OCI-LY1 (cell line): Measurements from ENCODE around the gene CTF1.

ENCODE experiments used
- H2AFZ ChIP-seq: fragments of 200-600 bp; sonication (generic), shearing (Covaris generic); 2 replicates; pipeline ENCODE4 v1.6.0; 2014; ENCODE audit warnings: antibody characterized with exemption, mild to moderate bottlenecking, low read length
- H3F3A ChIP-seq: fragments of 200-600 bp; sonication (generic), shearing (Covaris generic); 2 replicates; pipeline ENCODE4 v1.6.0; 2014; ENCODE audit warnings: mild to moderate bottlenecking, antibody characterized with exemption, low read length, moderate library complexity; ENCODE audit not compliant: insufficient read depth
- H3K27ac ChIP-seq: fragments of 200-600 bp; sonication (generic); 2 replicates; pipeline ENCODE4 v1.5.1; 2014; ENCODE audit warnings: low read length, mixed run types, mild to moderate bottlenecking, low read depth; ENCODE audit not compliant: poor library complexity, severe bottlenecking
- H3K27me3 ChIP-seq: fragments of 200-600 bp; sonication (generic); 2 replicates; pipeline ENCODE4 v1.6.0; 2014; ENCODE audit warnings: antibody characterized with exemption, mild to moderate bottlenecking, low read length, moderate library complexity; ENCODE audit not compliant: insufficient read depth
- H3K36me3 ChIP-seq: fragments of 200-600 bp; sonication (generic); 2 replicates; pipeline ENCODE4 v1.6.1; 2014; ENCODE audit warnings: mild to moderate bottlenecking, antibody characterized with exemption, low read length, moderate library complexity, mixed read lengths; ENCODE audit not compliant: insufficient read depth
- H3K4me1 ChIP-seq: fragments of 200-600 bp; sonication (generic); 2 replicates; pipeline ENCODE4 v1.5.1; 2014; ENCODE audit warnings: mild to moderate bottlenecking, low read length, moderate library complexity; ENCODE audit not compliant: insufficient read depth, severe bottlenecking
- H3K4me2 ChIP-seq: fragments of 200-600 bp; sonication (generic), shearing (Covaris generic); 2 replicates; pipeline ENCODE4 v1.6.1; 2014; ENCODE audit warnings: low read length
- H3K4me3 ChIP-seq: fragments of 200-600 bp; sonication (generic); 2 replicates; pipeline ENCODE4 v1.5.1; 2014; ENCODE audit warnings: low read length, low read depth, mild to moderate bottlenecking, mixed read lengths; ENCODE audit not compliant: poor library complexity, severe bottlenecking
- H3K79me2 ChIP-seq: fragments of 200-600 bp; shearing (Covaris generic); 2 replicates; pipeline ENCODE4 v1.6.1; 2016; ENCODE audit warnings: mixed run types, low read length, mixed read lengths; ENCODE audit not compliant: insufficient read depth
- H3K9ac ChIP-seq: fragments of 200-600 bp; sonication (generic), shearing (Covaris generic); 2 replicates; pipeline ENCODE4 v1.6.1; 2014; ENCODE audit warnings: mild to moderate bottlenecking, low read length, mixed read lengths
- H3K9me2 ChIP-seq: fragments of 200-600 bp; sonication (generic), shearing (Covaris generic); 2 replicates; pipeline ENCODE4 v1.6.1; 2014; ENCODE audit warnings: low read depth, mild to moderate bottlenecking, low read length, mixed read lengths
- H3K9me3 ChIP-seq: fragments of 200-600 bp; shearing (Covaris generic); 2 replicates; pipeline ENCODE4 v1.6.1; 2014; ENCODE audit warnings: low read length, mixed read lengths
- H4K20me1 ChIP-seq: fragments of 200-600 bp; sonication (generic), shearing (Covaris generic); 2 replicates; pipeline ENCODE4 v1.6.0; 2016; ENCODE audit warnings: mild to moderate bottlenecking, low read length; ENCODE audit not compliant: insufficient read depth
- EZH2 ChIP-seq: fragments of 200-600 bp; sonication (generic), shearing (Covaris generic); IDR thresholded peaks from 2 replicates; pipeline ENCODE4 v1.8.0; 2017; ENCODE audit warnings: borderline replicate concordance, mixed run types, mild to moderate bottlenecking, antibody characterized with exemption, low read length, moderate library complexity, mixed read lengths
- TF ChIP-seq, protein P1 (sequence below): fragments of 200-600 bp; sonication (generic), shearing (Covaris generic); IDR thresholded peaks from 2 replicates; pipeline ENCODE4 v1.5.1; 2017; ENCODE audit warnings: mild to moderate bottlenecking, antibody characterized with exemption, low read length, moderate library complexity, mixed read lengths

CTF1 gene

DNA sequence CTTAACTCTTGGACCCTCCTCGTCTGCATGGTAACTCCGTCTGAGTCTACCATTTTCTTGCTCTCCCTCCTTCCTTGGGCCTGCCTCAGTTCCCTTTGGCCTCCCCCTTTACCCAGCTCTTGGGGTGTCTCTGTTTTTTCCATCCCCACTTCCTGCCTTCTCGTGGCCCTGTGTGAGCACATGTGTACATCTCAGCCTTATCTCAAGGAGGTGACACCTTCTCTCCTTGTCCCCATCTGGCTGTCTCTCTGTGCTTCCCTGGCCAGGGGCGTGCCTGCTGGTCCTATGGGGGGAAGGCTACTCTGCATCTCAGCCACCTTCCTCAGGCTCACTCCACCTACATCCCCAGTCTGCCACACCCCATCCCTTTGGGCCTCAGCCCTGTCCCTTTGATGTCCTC lies 6.6 kb downstream of the CTF1 start:
- no peak overlapping the region for H2AFZ ChIP-seq
- TF ChIP-seq, protein P1, sequence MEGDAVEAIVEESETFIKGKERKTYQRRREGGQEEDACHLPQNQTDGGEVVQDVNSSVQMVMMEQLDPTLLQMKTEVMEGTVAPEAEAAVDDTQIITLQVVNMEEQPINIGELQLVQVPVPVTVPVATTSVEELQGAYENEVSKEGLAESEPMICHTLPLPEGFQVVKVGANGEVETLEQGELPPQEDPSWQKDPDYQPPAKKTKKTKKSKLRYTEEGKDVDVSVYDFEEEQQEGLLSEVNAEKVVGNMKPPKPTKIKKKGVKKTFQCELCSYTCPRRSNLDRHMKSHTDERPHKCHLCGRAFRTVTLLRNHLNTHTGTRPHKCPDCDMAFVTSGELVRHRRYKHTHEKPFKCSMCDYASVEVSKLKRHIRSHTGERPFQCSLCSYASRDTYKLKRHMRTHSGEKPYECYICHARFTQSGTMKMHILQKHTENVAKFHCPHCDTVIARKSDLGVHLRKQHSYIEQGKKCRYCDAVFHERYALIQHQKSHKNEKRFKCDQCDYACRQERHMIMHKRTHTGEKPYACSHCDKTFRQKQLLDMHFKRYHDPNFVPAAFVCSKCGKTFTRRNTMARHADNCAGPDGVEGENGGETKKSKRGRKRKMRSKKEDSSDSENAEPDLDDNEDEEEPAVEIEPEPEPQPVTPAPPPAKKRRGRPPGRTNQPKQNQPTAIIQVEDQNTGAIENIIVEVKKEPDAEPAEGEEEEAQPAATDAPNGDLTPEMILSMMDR, result no peak
- TF ChIP-seq EZH2, result no peak
- no peaks in the 10 kb centered on the region for H3K79me2 ChIP-seq
- no peak overlapping the region for H3K9ac ChIP-seq
- no peaks in the 10 kb centered on the region for H4K20me1 ChIP-seq
- no peaks in the 10 kb centered on the region for H3F3A ChIP-seq
- no peaks in the 10 kb centered on the region for H3K27me3 ChIP-seq
- no peak overlapping the region for H3K4me3 ChIP-seq
- H3K27ac ChIP-seq, result peak overlapping the region; percentile 34
- no peaks in the 10 kb centered on the region for H3K36me3 ChIP-seq
- no peaks in the 10 kb centered on the region for H3K9me3 ChIP-seq
- no peaks in the 10 kb centered on the region for H3K9me2 ChIP-seq
- H3K4me1 ChIP-seq, result peaks cover 29% of the 10 kb centered on the region
- no peak overlapping the region for H3K4me2 ChIP-seq

DNA sequence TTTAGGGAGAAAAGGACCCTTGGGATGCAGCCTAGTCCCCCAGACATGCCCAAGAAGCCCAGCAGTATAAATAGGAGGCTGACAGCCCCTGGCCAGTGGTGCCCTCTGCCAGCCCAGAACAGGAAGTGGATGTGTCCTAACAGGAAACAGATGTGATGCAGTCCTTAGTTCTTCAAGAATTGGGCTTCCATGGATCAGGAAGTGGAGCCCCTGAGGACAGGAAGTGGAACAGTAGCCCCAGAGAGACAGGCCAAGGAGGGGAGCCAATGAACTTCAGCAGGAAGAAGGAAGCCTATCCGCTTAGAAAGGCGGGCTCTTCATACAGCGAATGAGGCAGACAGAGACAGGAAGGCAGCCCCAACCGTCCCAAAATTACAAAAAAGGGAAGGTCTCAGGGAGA lies 7.2 kb downstream of the CTF1 start:
- peak overlapping the region; percentile 1; the same call in 1 of the 2 replicates for H2AFZ ChIP-seq
- no peaks in the 10 kb centered on the region for H3K79me2 ChIP-seq
- H3K36me3 ChIP-seq, result no peaks in the 10 kb centered on the region
- H3K4me3 ChIP-seq, result no peak overlapping the region
- H3K4me2 ChIP-seq, result no peak overlapping the region
- TF ChIP-seq, protein P1, result no peak
- no peak for TF ChIP-seq EZH2
- no peak overlapping the region for H3K9ac ChIP-seq
- no peaks in the 10 kb centered on the region for H4K20me1 ChIP-seq
- peaks cover 29% of the 10 kb centered on the region for H3K4me1 ChIP-seq
- no peaks in the 10 kb centered on the region for H3K27me3 ChIP-seq
- no peaks in the 10 kb centered on the region for H3F3A ChIP-seq
- H3K9me2 ChIP-seq, result no peaks in the 10 kb centered on the region
- no peaks in the 10 kb centered on the region for H3K9me3 ChIP-seq
- no peak overlapping the region for H3K27ac ChIP-seq

DNA sequence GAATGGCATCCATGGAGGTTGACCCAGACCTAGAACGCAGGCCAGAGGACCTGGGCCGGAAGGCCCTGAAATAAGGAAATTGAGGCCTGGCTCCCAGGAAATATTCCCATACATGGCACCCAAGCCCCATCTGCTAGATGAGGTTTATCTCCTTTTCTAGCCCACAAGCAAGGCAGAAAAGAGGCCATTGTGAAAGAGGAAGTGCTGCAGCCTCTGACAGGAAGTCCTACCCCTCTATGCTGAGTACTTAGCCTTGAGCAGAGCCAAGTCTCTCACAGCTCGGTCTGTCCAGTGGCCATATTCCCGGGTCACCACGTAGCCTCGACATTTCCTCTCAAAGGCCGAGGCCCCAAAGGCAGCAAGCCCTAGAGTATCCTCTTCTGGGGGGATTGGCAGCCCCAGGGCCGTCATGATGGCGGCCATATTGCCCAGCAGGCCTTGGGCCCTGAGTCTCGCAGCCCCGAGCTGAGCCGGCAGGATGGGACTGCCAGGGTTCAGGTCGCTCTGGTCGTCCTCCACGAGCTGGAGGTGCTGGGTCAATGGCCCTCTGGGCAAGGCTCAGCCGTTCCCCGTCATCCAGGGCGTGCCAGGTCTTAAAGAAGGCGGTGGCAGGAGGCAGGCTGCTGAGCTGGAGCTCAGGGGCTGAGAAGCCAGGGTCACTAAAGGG lies 7.8 kb downstream of the CTF1 start:
- Histone ChIP-seq H3K27me3 (no peaks in the 10 kb centered on the region), H3K4me3 (no peak overlapping the region), H3F3A (no peaks in the 10 kb centered on the region), H4K20me1 (no peaks in the 10 kb centered on the region), H3K79me2 (no peaks in the 10 kb centered on the region), H3K27ac (no peak overlapping the region), H3K36me3 (no peaks in the 10 kb centered on the region), H3K9me2 (no peaks in the 10 kb centered on the region), H3K4me1 (peaks cover 29% of the 10 kb centered on the region), H3K9me3 (no peaks in the 10 kb centered on the region), H3K4me2 (no peak overlapping the region), H2AFZ (peak overlapping the region; percentile 1; the same call in 1 of the 2 replicates), H3K9ac (no peak overlapping the region)
- TF ChIP-seq, protein P1, result no peak
- no peak for TF ChIP-seq EZH2
